GM13977 (cell line): ENCODE results near the gene EXD3.

ENCODE experiments used
- DNase-seq: peaks from one replicate; pipeline ENCODE4 v3.0.0; 2012; ENCODE audit warnings: low spot score
- CTCF ChIP-seq: IDR thresholded peaks from 2 replicates; pipeline ENCODE4 v1.5.1; 2012; ENCODE audit warnings: mild to moderate bottlenecking, control low read depth; ENCODE audit not compliant: insufficient read depth; ENCODE audit errors: extremely low read depth, missing control alignments
- in situ Hi-C: fragments of 300-500 bp; cut with MboI; formaldehyde crosslinking; loops from one replicate; pipeline ENCODE4 v1.12.0; 2022; ENCODE audit warnings: low sequenced_read_pairs, low pct_unique_long_range_greater_than_20kb, mixed read lengths, inconsistent platforms; ENCODE audit not compliant: unreplicated experiment

EXD3 gene

GRCh38 chr9:137326445-137327065 is 96.4 kb downstream of the EXD3 start:
- no peak for DNase-seq
- in situ Hi-C loops, result no loop called here
- no peak for TF ChIP-seq CTCF

DNA sequence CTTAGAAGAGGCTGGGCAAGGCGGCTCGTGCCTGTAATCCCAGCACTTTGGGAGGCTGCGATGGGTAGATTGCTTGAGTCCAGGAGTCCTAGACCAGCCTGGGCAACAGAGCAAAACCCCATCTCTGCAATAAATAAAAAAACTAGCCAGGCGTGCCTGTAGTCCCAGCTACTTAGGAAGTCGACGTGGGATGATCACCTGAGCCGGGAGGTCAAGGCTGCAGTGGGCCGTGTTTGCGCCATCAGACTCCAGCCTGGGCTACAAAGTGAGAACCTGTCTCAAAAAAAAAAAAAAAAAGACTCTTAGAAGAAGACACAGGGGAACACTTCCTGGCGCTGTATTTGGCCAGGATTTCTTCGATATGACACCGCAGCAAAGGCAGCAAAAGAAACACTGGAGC is 97.2 kb downstream of the EXD3 start:
- no peak for DNase-seq
- no peak for TF ChIP-seq CTCF
- in situ Hi-C loops, result no loop called here

- no peak for TF ChIP-seq CTCF
- in situ Hi-C loops, result no loop called here
- DNase-seq, result no peak
Measured at GRCh38 chr9:137325124-137325523, 97.8 kb downstream of the EXD3 start.

- TF ChIP-seq CTCF, result no peak
- in situ Hi-C loops, result no loop called here
- DNase-seq, result no peak
Measured at GRCh38 chr9:137323531-137324331, 99.2 kb downstream of the EXD3 start.

DNA sequence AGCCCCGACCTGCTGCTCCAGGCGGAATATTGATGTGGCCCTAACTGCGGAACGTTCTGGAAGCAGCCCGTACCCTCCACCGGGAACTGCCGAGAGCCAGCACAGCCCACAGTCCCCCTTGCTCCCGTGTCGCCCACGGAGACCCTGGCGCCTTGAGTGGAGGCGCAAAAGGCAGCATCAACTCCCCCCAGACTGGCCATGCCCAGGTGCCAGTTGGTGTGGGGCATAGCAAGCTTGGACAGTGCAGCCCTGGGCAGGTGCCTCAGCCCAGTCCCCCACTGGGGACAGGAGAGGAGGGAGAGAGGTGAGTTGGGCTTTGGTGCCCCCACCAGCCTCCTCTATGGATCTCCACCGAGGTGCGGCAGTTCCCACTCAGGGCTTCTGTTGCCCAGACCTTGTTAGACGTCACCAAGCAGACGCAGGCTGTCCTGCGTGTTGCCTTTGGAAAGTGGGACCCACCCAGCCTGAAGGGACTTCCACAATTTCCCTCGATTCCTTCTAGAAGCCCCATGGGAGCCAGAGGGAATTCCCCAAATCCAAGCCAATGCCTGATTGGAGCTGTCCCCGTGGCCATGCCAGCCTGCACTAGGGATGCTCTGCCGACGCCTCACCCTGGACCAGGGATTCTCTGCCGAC is 101.1 kb downstream of the EXD3 start:
- no peak for TF ChIP-seq CTCF
- DNase-seq, result no peak
- in situ Hi-C loops, result no loop called here

- in situ Hi-C loops, result no loop called here
- no peak for TF ChIP-seq CTCF
- DNase-seq, result peak; percentile 72
Measured at GRCh38 chr9:137320555-137321384, 102.2 kb downstream of the EXD3 start.
